SK-N-MC (cell line): ENCODE data around the gene MRPL51.

Source experiments
- EZH2 ChIP-seq: fragments of 200-600 bp; sonication (generic); IDR thresholded peaks from one replicate; pipeline ENCODE4 v1.6.1; 2017; ENCODE audit warnings: antibody characterized with exemption
- POLR2AphosphoS5 ChIP-seq: IDR thresholded peaks from 2 replicates; pipeline ENCODE4 v1.6.1; 2012; ENCODE audit warnings: mild to moderate bottlenecking, low read depth, low read length, borderline replicate concordance

- no peak for TF ChIP-seq EZH2
- TF ChIP-seq POLR2AphosphoS5, result no peak
Observed at GRCh38 chr12:6507102-6507998, 14.3 kb upstream of the MRPL51 start.
